Lower leg skin (tissue), 4 donors: ENCODE measurements around the gene KCNG2. TPM values are rescaled to one million over a fixed set of nuclear protein-coding genes. Genes with fewer than 3 reads are reported as not detected.

Source experiments
- DNase-seq, 2 donors: peaks; one replicate each; pipeline ENCODE4 v3.0.0-alpha.2; 2019; ENCODE audit warnings: low spot score in 2 of 2
- H3K4me3 ChIP-seq: fragments of 200-600 bp; sonication (generic); 2 replicates; pipeline ENCODE4 v1.5.1; 2017; ENCODE audit warnings: mild to moderate bottlenecking, low read depth; ENCODE audit not compliant: poor library complexity, severe bottlenecking
- CTCF ChIP-seq, 3 donors: fragments of 450-650 bp; IDR thresholded peaks; one replicate each; pipeline ENCODE4 v1.5.1; 2016; ENCODE audit warnings: antibody characterized with exemption in 3 of 3, mild to moderate bottlenecking in 3 of 3, moderate library complexity in 2 of 3
- POLR2A ChIP-seq, 2 donors: fragments of 450-650 bp; IDR thresholded peaks; one replicate each; pipeline ENCODE4 v1.6.1; 2016 to 2017; ENCODE audit warnings: antibody characterized with exemption in 2 of 2, mild to moderate bottlenecking in 1 of 2, moderate library complexity in 1 of 2
- WGBS, 2 donors: methylation state at CpG; one replicate each; pipeline ENCODE4 v1.1.5; 2018; 5-methylcytosine and 5-hydroxymethylcytosine counted together
- intact Hi-C: fragments of 100-400 bp; cut with DNase I; formaldehyde crosslinking; loops from one replicate; pipeline ENCODE4 v1.15.0; 2023; ENCODE audit warnings: low total_unique reads
- total RNA-seq, 4 donors: library from RNA; depleted of rRNA; stranded (reverse); fragments of >200 nt; gene quantifications; one replicate each; pipeline ENCODE4 v1.1.0, GENCODE V29; 2016

The KCNG2 gene
- total RNA-seq, 4 donors from 2014 or later, result 0.84 TPM; not detected in 3

- no peak overlapping the region for H3K4me3 ChIP-seq
- intact Hi-C loops, result no loop called here
- TF ChIP-seq POLR2A (IDR thresholded peaks at IDR 0.05), result no peak
- TF ChIP-seq CTCF (IDR thresholded peaks at IDR 0.05), result no peak
- 86 to 89% methylated on average over 16 to 19 of the region's 20 CpGs for WGBS, 2 donors
- peak in 1 of 2 donors; percentile 75 for DNase-seq
Measured at GRCh38 chr18:79914614-79915160, 116.9 kb downstream of the KCNG2 start.

- intact Hi-C loops, result no loop called here
- no peak for TF ChIP-seq CTCF (IDR thresholded peaks at IDR 0.05)
- TF ChIP-seq POLR2A (IDR thresholded peaks at IDR 0.05), result no peak
- DNase-seq, result peak in 1 of 2 donors; percentile 79
- WGBS, 2 donors, result 93 to 95% methylated on average over 44 to 46 of the region's 50 CpGs
- H3K4me3 ChIP-seq, result no peak overlapping the region
Measured at GRCh38 chr18:79915161-79916127, 117.7 kb downstream of the KCNG2 start.

- DNase-seq, result no peak
- WGBS, 2 donors, result 69 to 80% methylated on average over 20 to 26 of the region's 26 CpGs
- no peak overlapping the region for H3K4me3 ChIP-seq
- intact Hi-C loops, result no loop called here
- TF ChIP-seq POLR2A (IDR thresholded peaks at IDR 0.05), result no peak
- no peak for TF ChIP-seq CTCF (IDR thresholded peaks at IDR 0.05)
Measured at GRCh38 chr18:79916128-79916494, 118.4 kb downstream of the KCNG2 start.

DNA sequence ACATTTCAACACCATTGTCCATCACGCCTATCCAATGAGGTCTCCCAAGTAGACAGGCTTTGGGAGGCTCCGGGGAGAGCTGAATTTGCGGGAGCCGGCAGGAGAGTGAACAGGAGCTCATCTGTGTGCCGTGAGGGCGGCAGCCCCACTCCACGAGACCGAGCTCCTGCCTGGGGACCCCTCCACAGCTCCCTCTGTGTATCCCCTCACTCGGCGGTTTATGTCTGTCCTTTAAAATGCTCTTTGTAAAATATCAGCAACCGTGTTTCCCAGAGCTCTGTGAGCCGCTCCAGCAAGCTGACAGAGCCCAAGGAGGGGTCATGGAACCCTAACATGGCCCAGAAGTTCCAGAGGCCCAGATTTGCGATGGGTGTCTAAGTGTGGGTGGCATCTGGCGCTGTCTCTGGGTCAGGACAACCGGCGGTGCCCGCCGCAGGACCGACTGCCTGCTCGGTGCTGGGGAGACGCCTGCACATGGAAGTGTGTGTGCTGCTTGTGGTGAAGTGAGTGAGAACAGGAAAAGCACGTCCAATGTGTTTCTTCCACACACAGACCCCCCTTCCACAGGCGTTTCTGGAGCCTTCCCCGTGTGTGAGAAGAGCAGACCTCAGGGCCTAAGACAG is 118.9 kb downstream of the KCNG2 start:
- intact Hi-C loops, result no loop called here
- TF ChIP-seq CTCF (IDR thresholded peaks at IDR 0.05) (no peak), POLR2A (IDR thresholded peaks at IDR 0.05) (no peak)
- DNase-seq, result peak in 1 of 2 donors; percentile 80
- H3K4me3 ChIP-seq, result no peak overlapping the region
- 96 to 99% methylated on average over 17 to 24 of the region's 24 CpGs for WGBS, 2 donors

- TF ChIP-seq CTCF (IDR thresholded peaks at IDR 0.05) (no peak), POLR2A (IDR thresholded peaks at IDR 0.05) (no peak)
- WGBS, 2 donors, result 97% methylated on average over 24 to 25 of the region's 28 CpGs
- peak in 1 of 2 donors; percentile 67 for DNase-seq
- intact Hi-C loops, result no loop called here
- no peak overlapping the region for H3K4me3 ChIP-seq
Measured at GRCh38 chr18:79917169-79917852, 119.6 kb downstream of the KCNG2 start.
